HG02759 (cell line): Measurements from ENCODE around the gene CMKLR1.

Source experiments
- ATAC-seq: cut with Tn5 transposase; IDR thresholded peaks from one replicate; pipeline ENCODE4 v1.9.1; 2021; ENCODE audit warnings: mild to moderate bottlenecking, moderate library complexity; ENCODE audit not compliant: unreplicated experiment

The CMKLR1 gene

DNA sequence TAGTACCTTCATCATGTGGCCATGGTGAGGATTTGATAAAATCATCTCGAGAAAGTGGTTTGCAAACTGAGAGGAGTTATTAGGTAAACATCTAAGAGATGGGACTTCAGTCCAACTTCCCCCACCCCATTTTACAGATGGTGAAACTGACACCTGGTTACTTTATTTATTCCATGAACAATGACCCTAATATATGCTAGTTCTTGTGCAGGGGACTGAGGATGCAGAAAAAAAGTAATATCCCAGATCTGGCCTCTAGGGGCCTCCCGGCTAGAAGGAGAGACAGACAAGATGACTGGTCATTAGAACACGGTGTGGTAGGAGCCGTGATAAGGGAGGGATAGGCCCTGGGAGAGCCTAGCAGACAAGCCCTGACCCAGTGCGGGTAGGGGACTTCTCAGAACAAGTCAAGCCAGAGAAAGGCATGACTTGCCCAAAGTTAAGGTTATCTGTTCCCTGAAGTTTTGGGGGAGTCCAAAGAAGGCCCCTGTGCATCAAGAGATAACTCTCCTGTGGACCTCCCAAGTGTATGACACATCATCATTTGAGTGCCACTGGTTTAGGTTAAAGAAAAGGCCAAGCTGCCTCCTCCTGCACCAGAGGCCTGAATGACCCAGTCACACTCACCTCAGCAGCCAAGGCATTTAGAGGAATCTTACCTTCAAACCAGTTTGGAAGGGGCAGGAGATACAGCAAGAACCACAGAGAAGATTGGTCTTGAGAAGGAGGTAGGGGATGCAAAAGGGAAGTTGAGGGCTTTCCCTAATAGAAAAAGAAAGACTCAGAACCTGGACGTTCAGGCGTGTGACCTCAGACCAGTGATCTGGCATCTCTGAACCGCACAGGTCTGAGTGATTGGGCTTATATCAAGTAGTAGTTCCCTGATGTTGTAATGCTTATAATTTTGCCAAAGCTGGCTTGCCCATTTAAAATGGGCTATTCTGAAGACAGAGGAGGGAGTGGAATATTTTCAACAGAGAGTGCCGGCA is 1.6 kb downstream of the CMKLR1 start:
- no peak for ATAC-seq

GRCh38 chr12:108335349-108336119 is 3.6 kb downstream of the CMKLR1 start:
- no peak for ATAC-seq

GRCh38 chr12:108333898-108334699 is 5.0 kb downstream of the CMKLR1 start:
- peak; percentile 56 for ATAC-seq

DNA sequence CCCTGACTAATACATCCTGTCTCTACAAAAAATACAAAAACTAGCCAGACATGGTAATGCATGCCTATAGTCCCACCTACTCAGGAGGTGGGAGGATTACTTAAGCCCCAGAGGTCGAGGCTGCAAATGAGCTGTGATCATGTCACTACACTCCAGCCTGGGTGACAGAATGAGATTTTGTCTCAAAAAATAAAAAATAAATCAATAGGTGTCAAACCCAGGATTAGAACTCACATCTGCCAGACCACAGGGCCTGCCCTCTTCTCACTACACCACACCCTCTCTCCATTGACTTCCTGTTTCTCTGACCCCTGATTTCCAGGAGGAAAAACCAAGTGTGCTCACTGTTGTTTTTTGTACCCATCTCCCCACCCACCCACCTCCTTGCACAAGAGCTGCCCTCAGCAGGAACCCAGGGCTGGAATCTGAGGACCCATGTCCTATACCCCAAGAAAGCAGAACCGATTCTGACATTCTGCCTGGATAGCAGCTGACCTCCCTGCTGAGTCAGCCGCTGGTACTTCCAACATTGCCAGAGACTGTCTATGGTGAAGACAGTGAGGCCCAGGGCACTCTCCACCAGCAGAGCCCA is 6.2 kb downstream of the CMKLR1 start:
- ATAC-seq: no peak

DNA sequence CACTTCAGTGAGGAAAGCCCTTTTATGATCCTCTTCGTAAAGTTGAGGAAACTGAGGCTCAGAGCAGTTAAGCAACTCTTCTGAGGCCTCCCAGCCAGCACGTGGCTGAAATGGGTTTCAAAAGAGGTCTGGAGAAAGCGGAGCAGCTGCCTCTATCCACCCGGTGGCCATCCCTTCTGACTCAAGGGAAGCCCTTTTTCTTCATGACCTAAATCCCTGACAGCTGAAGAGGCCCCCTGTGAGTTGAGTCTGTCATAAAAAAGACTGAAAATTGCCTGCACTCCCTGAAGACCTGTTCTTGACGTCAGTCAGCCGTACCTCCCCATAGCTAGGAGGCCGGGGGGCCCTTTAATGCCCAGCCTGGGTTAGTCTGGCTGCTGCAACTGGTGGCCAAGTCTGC is 10.7 kb downstream of the CMKLR1 start:
- ATAC-seq: no peak

GRCh38 chr12:108327621-108328344 is 11.3 kb downstream of the CMKLR1 start:
- no peak for ATAC-seq

DNA sequence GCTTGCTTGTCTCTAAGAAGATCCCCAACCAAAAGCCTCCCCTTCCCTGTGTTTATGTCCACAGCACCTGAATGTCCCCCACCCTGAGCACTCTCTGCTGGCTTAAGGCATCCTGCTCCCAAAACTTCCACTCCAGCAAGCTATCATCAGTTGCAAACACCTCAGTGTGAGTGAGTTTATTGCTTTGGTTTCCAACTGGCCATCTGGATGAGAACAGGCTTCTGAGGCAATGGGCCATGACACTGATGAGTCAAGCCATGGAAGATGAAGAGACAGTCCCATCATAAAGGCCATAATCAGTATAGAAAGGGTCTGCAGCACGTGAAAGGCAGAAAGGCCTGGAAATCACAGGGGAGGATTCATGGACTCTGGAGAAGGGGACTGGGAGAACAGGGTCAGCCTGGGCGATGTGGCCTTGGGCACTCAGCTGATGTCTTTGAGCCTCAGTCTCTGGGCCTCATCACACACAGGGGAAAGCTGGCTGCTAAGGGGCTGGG is 12.8 kb downstream of the CMKLR1 start:
- no peak for ATAC-seq

DNA sequence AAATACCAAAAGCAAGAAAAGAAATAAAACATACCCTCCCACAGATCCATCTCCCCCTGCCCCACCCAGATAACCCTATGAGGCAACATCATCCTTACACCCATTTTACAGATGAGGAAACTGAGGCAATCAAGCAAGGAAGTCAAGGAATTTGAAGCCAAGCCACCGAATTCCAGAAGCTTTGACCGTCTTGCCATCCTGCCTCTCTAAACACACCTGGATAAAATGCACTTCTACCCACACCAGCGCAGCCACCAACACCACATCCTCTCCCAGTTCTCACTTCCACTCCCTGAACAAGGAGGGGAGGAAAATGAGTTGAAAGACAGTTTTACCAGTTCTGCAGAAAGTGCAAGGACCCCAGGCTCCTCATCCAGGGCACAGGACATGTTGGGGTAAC is 13.6 kb downstream of the CMKLR1 start:
- no peak for ATAC-seq

DNA sequence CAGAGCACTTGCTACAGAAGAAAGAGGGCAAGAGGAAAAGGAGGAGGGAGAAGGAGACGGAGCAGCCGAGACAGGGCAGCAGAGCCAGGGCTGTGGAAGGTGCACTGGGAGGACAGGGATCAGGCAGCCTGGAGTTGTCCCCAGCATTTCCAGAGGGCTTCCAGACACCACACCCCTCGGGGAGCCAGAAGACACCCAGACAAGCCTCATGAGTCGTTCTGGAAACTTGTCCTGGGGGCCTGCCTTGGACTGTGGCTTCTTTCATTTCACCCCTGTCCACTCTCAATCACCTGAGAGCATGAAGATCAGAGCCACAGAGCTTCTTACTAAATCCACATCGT is 14.1 kb downstream of the CMKLR1 start:
- no peak for ATAC-seq

DNA sequence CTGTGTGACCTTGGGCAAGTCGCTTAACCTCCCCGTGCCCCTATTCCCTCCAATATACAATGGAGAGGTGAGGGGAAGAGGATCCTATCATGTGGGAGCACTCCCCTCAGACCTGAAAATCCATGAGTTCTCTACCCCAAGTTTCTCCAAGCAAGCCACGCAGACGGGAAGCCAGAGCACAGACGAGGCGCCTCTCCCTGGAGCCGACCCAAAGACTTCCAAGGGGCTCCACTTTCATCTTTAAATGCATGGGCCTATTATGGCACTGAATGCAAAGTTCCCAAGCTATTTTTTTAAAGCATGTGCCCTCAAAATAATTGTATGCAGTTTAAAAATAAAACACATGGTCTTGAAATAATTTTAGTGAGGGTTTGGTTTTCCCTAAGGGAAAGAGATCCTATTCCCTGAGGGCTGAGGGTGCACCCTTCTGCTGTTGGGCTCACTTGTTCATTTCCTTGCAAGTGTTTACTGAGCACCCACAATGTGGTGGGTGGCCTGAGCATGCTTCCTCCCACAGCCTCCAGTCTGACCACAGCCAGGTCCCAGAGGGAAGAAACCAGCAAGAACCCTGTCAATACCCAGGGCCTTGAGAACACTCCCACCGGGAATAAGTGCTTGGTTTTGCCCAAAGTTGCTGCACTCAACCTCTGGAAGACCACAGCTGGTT is 14.6 kb downstream of the CMKLR1 start:
- ATAC-seq: no peak

DNA sequence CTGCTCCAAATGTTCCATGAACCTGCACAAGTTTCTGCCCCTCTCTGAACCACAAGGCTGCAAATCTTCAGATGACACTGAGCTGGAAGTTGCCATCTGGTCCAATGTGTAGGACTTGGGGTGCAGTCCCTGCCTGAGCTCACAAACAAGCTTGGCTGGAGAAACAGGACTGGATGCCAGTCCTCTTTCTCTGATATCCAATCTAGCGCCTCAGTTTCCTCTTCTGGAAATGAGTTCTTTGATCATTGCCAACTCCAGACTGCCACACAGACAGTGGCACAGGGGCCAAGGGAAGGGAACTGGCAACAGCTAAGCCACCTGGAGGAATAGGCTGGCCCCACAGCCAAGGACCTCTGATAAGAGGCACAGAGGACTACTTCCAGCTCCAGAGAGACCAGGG is 15.5 kb downstream of the CMKLR1 start:
- ATAC-seq: no peak

GRCh38 chr12:108322998-108323397 is 16.1 kb downstream of the CMKLR1 start:
- ATAC-seq: no peak

DNA sequence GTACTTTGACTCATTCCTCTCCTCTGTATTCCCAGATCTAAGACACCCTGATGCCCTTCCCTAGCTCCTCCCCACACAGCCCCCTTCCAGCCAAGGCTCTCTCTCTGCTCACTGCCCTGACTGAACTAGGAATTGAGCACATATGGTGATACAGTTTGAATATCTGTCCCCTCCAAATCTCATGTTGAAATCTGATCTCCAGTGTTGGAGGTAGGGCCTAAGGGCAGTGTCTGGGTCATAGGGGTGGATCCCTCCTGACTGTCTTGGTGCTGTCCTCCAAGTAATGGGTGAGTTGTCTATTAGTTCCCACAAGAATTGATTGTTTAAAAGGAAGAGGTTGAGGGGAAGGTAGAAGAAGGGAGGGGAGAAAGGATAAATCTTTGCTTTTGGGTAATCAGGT is 17.4 kb downstream of the CMKLR1 start:
- no peak for ATAC-seq

DNA sequence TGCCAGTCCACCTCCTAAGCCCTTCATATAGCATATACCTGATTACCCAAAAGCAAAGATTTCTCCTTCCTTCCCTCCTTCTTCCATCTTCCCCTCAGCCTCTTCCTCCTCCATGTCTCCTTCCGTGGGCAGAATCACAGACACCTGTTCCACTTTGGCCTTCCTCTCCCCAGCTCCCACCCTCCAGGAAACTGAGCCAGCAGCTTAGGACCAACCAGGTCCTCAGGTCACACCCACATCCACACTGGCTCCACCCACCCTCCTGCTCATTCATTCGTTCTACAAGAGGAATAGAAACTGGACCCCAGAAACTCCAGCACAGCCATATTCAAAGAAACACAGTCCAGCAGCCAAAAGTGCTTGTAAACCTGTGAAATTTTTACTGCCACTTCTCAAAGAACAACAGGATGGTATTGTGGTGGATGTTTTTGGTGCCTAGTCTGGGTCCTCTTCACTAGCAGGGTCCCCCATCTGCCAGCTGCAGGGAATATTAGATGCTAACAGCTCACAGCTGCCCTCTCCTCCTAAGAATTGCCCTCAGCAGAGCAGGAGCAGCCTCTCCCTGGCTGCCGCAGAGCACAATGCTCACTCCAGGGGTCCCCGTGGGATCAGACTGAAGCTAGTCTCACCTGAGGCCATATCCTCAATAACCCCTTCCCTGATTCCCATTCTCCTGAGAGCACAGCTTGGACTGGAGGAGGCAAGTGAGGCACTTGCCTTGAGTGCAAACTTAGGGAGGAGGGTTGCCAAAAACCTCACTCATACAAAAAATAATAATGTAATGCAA is 18.4 kb downstream of the CMKLR1 start:
- ATAC-seq: no peak

- no peak for ATAC-seq
Observed at GRCh38 chr12:108319277-108320234, 19.6 kb downstream of the CMKLR1 start.

DNA sequence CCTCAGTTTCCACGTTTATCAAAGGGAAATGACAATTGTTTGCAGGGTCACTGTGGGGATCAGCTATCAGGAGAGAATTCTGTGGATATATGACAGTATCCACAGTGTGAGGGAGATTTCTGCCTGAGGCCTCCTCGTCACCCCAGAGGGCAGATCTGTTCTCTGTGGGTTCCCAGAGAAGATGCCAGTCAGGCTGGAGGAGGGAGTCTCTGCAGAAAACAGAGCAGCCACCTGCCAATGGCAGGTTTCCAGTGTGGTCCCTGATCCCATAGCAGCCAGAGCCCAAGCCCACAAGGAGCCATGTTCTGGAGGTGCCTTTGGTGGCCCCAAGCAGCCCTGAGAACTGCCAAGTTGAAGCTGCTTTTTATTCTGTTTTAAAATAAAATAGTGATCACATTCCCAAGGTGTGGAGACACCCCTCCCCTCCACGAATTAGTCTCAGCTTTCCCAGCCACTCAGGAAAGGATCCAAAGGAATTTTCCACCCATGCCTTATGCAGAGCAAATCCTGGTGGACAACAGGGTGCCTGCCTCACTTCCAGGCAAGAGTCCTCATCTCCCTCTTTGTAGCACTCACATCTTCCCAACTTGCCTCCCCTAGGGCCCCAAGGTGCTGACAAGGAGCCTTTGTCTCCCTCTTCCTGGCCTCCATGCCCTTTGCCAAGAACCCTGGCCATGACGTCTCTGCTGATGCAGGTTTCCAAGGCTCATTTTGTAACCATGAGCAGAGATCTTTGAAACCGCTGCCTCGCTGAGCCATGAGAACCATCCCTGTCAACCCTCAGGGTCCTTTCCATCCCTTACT is 20.4 kb downstream of the CMKLR1 start:
- no peak for ATAC-seq
